Esophagus muscularis mucosa (tissue), 3 donors: ENCODE results near the gene PXT1.

Experiments used
- CTCF ChIP-seq, 3 experiments: fragments of 200-600 bp in 2 of 3; fragments of 450-650 bp in 1 of 3; sonication (generic) in 2 of 3; IDR thresholded peaks; one replicate each; pipeline ENCODE4 v1.5.1; 2017 to 2019; ENCODE audit warnings: antibody characterized with exemption in 3 of 3, mild to moderate bottlenecking in 2 of 3, moderate library complexity in 1 of 3
- EP300 ChIP-seq: sonication (generic); formaldehyde crosslinking; IDR thresholded peaks from one replicate; pipeline ENCODE4 v1.6.1; 2017; ENCODE audit warnings: antibody characterized with exemption

DNA sequence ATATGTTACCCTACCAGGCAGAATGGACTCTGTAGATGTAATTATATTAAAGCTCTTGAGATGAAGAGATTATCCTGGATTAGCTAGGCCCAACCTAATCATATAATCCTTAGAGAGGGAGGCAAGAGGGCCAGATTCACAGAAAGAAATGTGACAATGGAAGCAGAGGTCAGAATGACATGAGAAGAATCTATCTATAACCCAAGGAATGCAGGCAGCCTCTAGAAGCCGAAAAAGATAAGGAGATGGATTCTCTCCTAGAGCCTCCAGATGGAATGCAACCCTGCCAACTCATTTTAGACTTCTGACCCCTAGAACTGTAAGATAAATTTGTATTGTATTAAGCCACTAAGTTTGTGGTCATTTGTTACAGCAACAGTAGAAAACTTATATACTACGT, 12.3 kb downstream of the PXT1 start:
- no peak for TF ChIP-seq EP300
- TF ChIP-seq CTCF (IDR thresholded peaks at IDR 0.05), result no peak
